ENCODE data around the gene OXSR1. TPM values are rescaled to one million over a fixed set of nuclear protein-coding genes. Genes with fewer than 3 reads are reported as not detected.

The OXSR1 gene
- total and polyA plus RNA-seq, 10 of the 15 experiments (the other 5 are each of a cell fraction or from before 2014, with no cell fraction given): 12.4 to 54.6 (median 35.7) TPM

DNA sequence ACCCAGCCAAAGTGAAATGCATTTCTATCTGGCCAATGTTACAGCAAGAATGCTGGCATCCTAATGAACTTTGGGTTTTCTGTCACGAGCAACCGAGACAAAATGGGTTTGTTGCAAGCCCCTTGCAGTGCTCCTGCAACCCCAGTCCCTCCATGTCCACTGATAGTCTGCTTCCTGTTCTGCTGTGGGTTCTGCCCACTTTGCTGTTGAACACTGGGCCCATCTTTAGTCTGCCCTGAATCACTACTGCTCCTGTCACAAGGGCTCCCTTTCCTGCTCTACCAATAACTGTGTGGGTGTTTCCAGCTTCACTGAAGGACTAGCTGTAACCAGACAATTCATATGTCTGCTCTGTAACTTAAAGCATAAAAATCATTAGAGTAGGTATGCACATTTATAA is 12.7 kb upstream of the OXSR1 start (continued):
- TF ChIP-seq, protein P1, sequence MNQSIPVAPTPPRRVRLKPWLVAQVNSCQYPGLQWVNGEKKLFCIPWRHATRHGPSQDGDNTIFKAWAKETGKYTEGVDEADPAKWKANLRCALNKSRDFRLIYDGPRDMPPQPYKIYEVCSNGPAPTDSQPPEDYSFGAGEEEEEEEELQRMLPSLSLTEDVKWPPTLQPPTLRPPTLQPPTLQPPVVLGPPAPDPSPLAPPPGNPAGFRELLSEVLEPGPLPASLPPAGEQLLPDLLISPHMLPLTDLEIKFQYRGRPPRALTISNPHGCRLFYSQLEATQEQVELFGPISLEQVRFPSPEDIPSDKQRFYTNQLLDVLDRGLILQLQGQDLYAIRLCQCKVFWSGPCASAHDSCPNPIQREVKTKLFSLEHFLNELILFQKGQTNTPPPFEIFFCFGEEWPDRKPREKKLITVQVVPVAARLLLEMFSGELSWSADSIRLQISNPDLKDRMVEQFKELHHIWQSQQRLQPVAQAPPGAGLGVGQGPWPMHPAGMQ (IDR thresholded peaks at IDR 0.05; ENCODE audit: borderline replicate concordance): no peak
- no peak for TF ChIP-seq HCFC1 (IDR thresholded peaks at IDR 0.05; ENCODE audit: low read length)
- TF ChIP-seq, protein P2, sequence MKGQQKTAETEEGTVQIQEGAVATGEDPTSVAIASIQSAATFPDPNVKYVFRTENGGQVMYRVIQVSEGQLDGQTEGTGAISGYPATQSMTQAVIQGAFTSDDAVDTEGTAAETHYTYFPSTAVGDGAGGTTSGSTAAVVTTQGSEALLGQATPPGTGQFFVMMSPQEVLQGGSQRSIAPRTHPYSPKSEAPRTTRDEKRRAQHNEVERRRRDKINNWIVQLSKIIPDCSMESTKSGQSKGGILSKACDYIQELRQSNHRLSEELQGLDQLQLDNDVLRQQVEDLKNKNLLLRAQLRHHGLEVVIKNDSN (IDR thresholded peaks at IDR 0.05; ENCODE audit: borderline replicate concordance, extremely low read length, insufficient read depth, low read depth, low read length): no peak

DNA sequence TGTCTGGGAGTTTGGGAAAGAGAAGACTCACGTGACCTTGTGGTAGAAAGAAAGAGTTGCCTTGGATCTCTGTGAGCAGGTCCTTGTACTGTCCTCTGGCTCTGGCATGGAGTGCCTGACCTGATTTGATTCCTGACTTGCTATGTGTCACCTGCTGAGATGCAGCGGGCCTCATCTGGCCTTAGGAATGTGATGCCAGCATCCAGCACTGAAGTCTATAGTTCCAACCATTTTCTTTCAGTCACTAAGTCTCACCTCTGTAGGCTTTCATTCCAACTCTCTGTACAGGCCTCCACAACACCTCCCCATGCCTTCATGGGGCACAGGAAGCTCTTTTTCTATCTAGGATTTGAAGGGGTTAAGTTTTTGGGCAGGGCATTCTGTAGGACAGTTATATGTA is 12.1 kb upstream of the OXSR1 start:
- ChIA-PET RAD21 (ENCODE audit: unreplicated experiment) (interaction anchor here (1.1 to 3.2 kb wide), 2 partner anchors 11 kb away, joined by 3 to 26 read pairs; partner anchors contain the start of gene OXSR1), SMC1A (ENCODE audit: uncharacterized antibody, unreplicated experiment) (interaction anchor here (1.3 to 10.2 kb wide), 5 partner anchors 12 to 80 kb away, joined by 3 to 89 read pairs (median 9); partner anchors contain the start of genes ACAA1, MYD88 and OXSR1), POLR2A (interaction anchor here (1.1 to 7.2 kb wide), 5 partner anchors 11 to 70 kb away, joined by 3 to 100 read pairs (median 12); partner anchors contain the start of genes ACAA1, MYD88 and OXSR1), CTCF (interaction anchor here (1.4 to 6.8 kb wide), 5 partner anchors 11 to 58 kb away, joined by 3 to 55 read pairs (median 5); partner anchors contain the start of genes MYD88 and OXSR1)
- H3K4me2 ChIP-seq (ENCODE audit: control insufficient read depth, insufficient read depth): no peak overlapping the region
- in situ Hi-C loops (cut with MboI): no loop called here
- H3K36me3 ChIP-seq (ENCODE audit: control insufficient read depth in 2 of 2, insufficient read depth in 2 of 2, low read length in 1 of 2): no peaks in the 10 kb centered on the region
- no peaks in the 10 kb centered on the region for H3K9me3 ChIP-seq (replicated peaks; ENCODE audit: control insufficient read depth, insufficient read depth, low read length)
- H3K79me2 ChIP-seq (ENCODE audit: control insufficient read depth, insufficient read depth, low read length): no peaks in the 10 kb centered on the region
- no peak overlapping the region for H3K4me3 ChIP-seq
- BruUV-seq (replicated peaks): no TSS peak
- intact Hi-C loops (cut with micrococcal nuclease; ENCODE audit: unreplicated experiment): no loop called here
- no peak overlapping the region for H2AFZ ChIP-seq (ENCODE audit: control insufficient read depth, low read depth, low read length)
- no peaks in the 10 kb centered on the region for H4K20me1 ChIP-seq (ENCODE audit: control insufficient read depth, insufficient read depth)
- no peak for DNase-seq (ENCODE audit: low read depth, low spot score)
- TF ChIP-seq, protein P3, sequence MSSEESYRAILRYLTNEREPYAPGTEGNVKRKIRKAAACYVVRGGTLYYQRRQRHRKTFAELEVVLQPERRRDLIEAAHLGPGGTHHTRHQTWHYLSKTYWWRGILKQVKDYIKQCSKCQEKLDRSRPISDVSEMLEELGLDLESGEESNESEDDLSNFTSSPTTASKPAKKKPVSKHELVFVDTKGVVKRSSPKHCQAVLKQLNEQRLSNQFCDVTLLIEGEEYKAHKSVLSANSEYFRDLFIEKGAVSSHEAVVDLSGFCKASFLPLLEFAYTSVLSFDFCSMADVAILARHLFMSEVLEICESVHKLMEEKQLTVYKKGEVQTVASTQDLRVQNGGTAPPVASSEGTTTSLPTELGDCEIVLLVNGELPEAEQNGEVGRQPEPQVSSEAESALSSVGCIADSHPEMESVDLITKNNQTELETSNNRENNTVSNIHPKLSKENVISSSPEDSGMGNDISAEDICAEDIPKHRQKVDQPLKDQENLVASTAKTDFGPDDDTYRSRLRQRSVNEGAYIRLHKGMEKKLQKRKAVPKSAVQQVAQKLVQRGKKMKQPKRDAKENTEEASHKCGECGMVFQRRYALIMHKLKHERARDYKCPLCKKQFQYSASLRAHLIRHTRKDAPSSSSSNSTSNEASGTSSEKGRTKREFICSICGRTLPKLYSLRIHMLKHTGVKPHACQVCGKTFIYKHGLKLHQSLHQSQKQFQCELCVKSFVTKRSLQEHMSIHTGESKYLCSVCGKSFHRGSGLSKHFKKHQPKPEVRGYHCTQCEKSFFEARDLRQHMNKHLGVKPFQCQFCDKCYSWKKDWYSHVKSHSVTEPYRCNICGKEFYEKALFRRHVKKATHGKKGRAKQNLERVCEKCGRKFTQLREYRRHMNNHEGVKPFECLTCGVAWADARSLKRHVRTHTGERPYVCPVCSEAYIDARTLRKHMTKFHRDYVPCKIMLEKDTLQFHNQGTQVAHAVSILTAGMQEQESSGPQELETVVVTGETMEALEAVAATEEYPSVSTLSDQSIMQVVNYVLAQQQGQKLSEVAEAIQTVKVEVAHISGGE (CRISPR knock-in tag; IDR thresholded peaks at IDR 0.05): no peak
- TF ChIP-seq, protein P4, sequence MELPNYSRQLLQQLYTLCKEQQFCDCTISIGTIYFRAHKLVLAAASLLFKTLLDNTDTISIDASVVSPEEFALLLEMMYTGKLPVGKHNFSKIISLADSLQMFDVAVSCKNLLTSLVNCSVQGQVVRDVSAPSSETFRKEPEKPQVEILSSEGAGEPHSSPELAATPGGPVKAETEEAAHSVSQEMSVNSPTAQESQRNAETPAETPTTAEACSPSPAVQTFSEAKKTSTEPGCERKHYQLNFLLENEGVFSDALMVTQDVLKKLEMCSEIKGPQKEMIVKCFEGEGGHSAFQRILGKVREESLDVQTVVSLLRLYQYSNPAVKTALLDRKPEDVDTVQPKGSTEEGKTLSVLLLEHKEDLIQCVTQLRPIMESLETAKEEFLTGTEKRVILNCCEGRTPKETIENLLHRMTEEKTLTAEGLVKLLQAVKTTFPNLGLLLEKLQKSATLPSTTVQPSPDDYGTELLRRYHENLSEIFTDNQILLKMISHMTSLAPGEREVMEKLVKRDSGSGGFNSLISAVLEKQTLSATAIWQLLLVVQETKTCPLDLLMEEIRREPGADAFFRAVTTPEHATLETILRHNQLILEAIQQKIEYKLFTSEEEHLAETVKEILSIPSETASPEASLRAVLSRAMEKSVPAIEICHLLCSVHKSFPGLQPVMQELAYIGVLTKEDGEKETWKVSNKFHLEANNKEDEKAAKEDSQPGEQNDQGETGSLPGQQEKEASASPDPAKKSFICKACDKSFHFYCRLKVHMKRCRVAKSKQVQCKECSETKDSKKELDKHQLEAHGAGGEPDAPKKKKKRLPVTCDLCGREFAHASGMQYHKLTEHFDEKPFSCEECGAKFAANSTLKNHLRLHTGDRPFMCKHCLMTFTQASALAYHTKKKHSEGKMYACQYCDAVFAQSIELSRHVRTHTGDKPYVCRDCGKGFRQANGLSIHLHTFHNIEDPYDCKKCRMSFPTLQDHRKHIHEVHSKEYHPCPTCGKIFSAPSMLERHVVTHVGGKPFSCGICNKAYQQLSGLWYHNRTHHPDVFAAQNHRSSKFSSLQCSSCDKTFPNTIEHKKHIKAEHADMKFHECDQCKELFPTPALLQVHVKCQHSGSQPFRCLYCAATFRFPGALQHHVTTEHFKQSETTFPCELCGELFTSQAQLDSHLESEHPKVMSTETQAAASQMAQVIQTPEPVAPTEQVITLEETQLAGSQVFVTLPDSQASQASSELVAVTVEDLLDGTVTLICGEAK (IDR thresholded peaks at IDR 0.05; ENCODE audit: borderline replicate concordance): no peak
- H3K4me1 ChIP-seq (ENCODE audit: control insufficient read depth, insufficient read depth, low read length): peaks cover 7% of the 10 kb centered on the region; the same call in 1 of the 2 replicates
- no peak overlapping the region for H3K9ac ChIP-seq (ENCODE audit: control insufficient read depth, insufficient read depth, low read length)
- ATAC-seq: no peak
- FAIRE-seq: no peak
- H3K27ac ChIP-seq (ENCODE audit: control insufficient read depth, insufficient read depth): no peak overlapping the region
- H3K27me3 ChIP-seq (replicated peaks in 1 of 2; ENCODE audit: control insufficient read depth in 2 of 2, insufficient read depth in 2 of 2, low read length in 1 of 2): no peaks in the 10 kb centered on the region
- 100% methylated on average over 2 of the region's 2 CpGs for WGBS (ENCODE audit: insufficient coverage, insufficient replicate concordance, low lambda C conversion rate, missing lambda C conversion rate)

All from GM12878 (cell line).